Measurements from ENCODE around the gene SEMA4G. TPM values are rescaled to one million over a fixed set of nuclear protein-coding genes. Genes with fewer than 3 reads are reported as not detected.

SEMA4G gene
- total and polyA plus RNA-seq, 2 of the 13 experiments (the other 11 are each of a cell fraction or from before 2014, with no cell fraction given) = 46.2 to 207 TPM

GRCh38 chr10:100927266-100927665, 42.0 kb upstream of the SEMA4G start:
- Histone ChIP-seq H3K9me3 (ENCODE audit: low read length) (no peaks in the 10 kb centered on the region), H3K4me3 (replicated peaks in 1 of 3; ENCODE audit: insufficient read depth in 1 of 3, low read depth in 2 of 3, low read length in 3 of 3) (no peak overlapping the region), H3K4me1 (ENCODE audit: insufficient read depth, low read length) (peaks cover 8% of the 10 kb centered on the region), H3K9ac (ENCODE audit: insufficient read depth, low read depth, low read length) (no peak overlapping the region), H3K79me2 (ENCODE audit: insufficient read depth, low read length) (no peaks in the 10 kb centered on the region), H2AFZ (ENCODE audit: low read length) (no peak overlapping the region), H3K27ac (ENCODE audit: extremely low read length, insufficient read depth, low read length) (no peak overlapping the region), H3K36me3 (replicated peaks in 1 of 2; ENCODE audit: control insufficient read depth in 1 of 2, insufficient read depth in 2 of 2, low read length in 2 of 2) (peaks cover 10 to 65% of the 10 kb centered on the region in 2 experiments), H4K20me1 (ENCODE audit: insufficient read depth, low read length) (no peaks in the 10 kb centered on the region), H3K27me3 (ENCODE audit: control insufficient read depth in 1 of 2, insufficient read depth in 2 of 2, low read length in 2 of 2) (no peaks in the 10 kb centered on the region), H3K4me2 (ENCODE audit: low read depth, low read length) (no peak overlapping the region)
- DNase-seq (ENCODE audit: low spot score) = no peak
- in situ Hi-C loops (cut with HindIII; ENCODE audit: extremely low pct_ligation_motif_present, low pct_unique_long_range_greater_than_20kb) = no loop called here
- intact Hi-C loops (cut with micrococcal nuclease; ENCODE audit: unreplicated experiment) = no loop called here
- ChIA-PET POLR2A (no interaction called here), CTCF (ENCODE audit: low intra/inter-chr PET ratio, low total read pairs) (no interaction called here)
- no peak for FAIRE-seq
- no TSS peak for BruUV-seq (replicated peaks)
- TF ChIP-seq RXRA (CRISPR knock-in tag; IDR thresholded peaks at IDR 0.05) (no peak), RBFOX2 (IDR thresholded peaks at IDR 0.05; ENCODE audit: low read depth, low read length) (0 out of 2 replicates have a peak, but pooled peaks have one; percentile 9)
- no peak for ATAC-seq
- 95% methylated on average over 5 of the region's 5 CpGs for WGBS (ENCODE audit: low lambda C conversion rate)

GRCh38 chr10:100928039-100928438, 41.3 kb upstream of the SEMA4G start:
- ChIA-PET CTCF (ENCODE audit: low intra/inter-chr PET ratio, low total read pairs) (no interaction called here), POLR2A (no interaction called here)
- Histone ChIP-seq H3K27ac (ENCODE audit: extremely low read length, insufficient read depth, low read length) (no peak overlapping the region), H3K4me2 (ENCODE audit: low read depth, low read length) (no peak overlapping the region), H3K4me3 (replicated peaks in 1 of 3; ENCODE audit: insufficient read depth in 1 of 3, low read depth in 2 of 3, low read length in 3 of 3) (no peak overlapping the region), H3K4me1 (ENCODE audit: insufficient read depth, low read length) (peaks cover 8% of the 10 kb centered on the region), H3K36me3 (replicated peaks in 1 of 2; ENCODE audit: control insufficient read depth in 1 of 2, insufficient read depth in 2 of 2, low read length in 2 of 2) (peaks cover 12 to 71% of the 10 kb centered on the region in 2 experiments), H3K27me3 (ENCODE audit: control insufficient read depth in 1 of 2, insufficient read depth in 2 of 2, low read length in 2 of 2) (no peaks in the 10 kb centered on the region), H3K9me3 (ENCODE audit: low read length) (no peaks in the 10 kb centered on the region), H4K20me1 (ENCODE audit: insufficient read depth, low read length) (no peaks in the 10 kb centered on the region), H3K79me2 (ENCODE audit: insufficient read depth, low read length) (no peaks in the 10 kb centered on the region), H2AFZ (ENCODE audit: low read length) (no peak overlapping the region), H3K9ac (ENCODE audit: insufficient read depth, low read depth, low read length) (no peak overlapping the region)
- ATAC-seq (no peak), DNase-seq (ENCODE audit: low spot score) (no peak), FAIRE-seq (no peak)
- whole genome bisulfite sequencing (ENCODE audit: low lambda C conversion rate) = 81% methylated on average over 1 of the region's 1 CpG
- no TSS peak for BruUV-seq (replicated peaks)
- intact Hi-C loops (cut with micrococcal nuclease; ENCODE audit: unreplicated experiment) = no loop called here
- in situ Hi-C loops (cut with HindIII; ENCODE audit: extremely low pct_ligation_motif_present, low pct_unique_long_range_greater_than_20kb) = no loop called here
- TF ChIP-seq XBP1 (CRISPR knock-in tag; IDR thresholded peaks at IDR 0.05) = no peak
- TF ChIP-seq MTA3 (CRISPR knock-in tag; IDR thresholded peaks at IDR 0.05) = no peak
- no peak for TF ChIP-seq TFDP2 (CRISPR knock-in tag; IDR thresholded peaks at IDR 0.05)
- no peak for TF ChIP-seq KLF9 (CRISPR knock-in tag; IDR thresholded peaks at IDR 0.05; ENCODE audit: low read depth)
- TF ChIP-seq ARID5B (CRISPR knock-in tag; IDR thresholded peaks at IDR 0.05) = no peak
- TF ChIP-seq ZNF589 (CRISPR knock-in tag; conservative IDR thresholded peaks at IDR 0.05) = no peak
- TF ChIP-seq ZNF883 (CRISPR knock-in tag; IDR thresholded peaks at IDR 0.05; ENCODE audit: not compliant biosample characterization) = no peak
- TF ChIP-seq BRF2 (CRISPR knock-in tag; IDR thresholded peaks at IDR 0.05) = no peak
- no peak for TF ChIP-seq RELA (CRISPR knock-in tag; IDR thresholded peaks at IDR 0.05)
- no peak for TF ChIP-seq RXRA (CRISPR knock-in tag; IDR thresholded peaks at IDR 0.05)
- no peak for TF ChIP-seq ZNF746 (CRISPR knock-in tag; IDR thresholded peaks at IDR 0.05)
- no peak for TF ChIP-seq DNMT1 (CRISPR knock-in tag; IDR thresholded peaks at IDR 0.05)
- TF ChIP-seq ZNF891 (CRISPR knock-in tag; IDR thresholded peaks at IDR 0.05) = no peak
